ENCODE results near the gene SCUBE1. TPM values are rescaled to one million over a fixed set of nuclear protein-coding genes. Genes with fewer than 3 reads are reported as not detected.
"Not testable (repeated sequence)": the region's sequence is repeated elsewhere in the genome, so short reads cannot be mapped to it uniquely, and the experiment has no call there.

SCUBE1 gene
- total and polyA plus RNA-seq, 4 experiments from 2014 or later, result not detected

- no peaks in the 10 kb centered on the region for H3K36me3 Mint-ChIP-seq
- H3K27ac ChIP-seq (ENCODE audit: low read depth, low read length), result no peak overlapping the region
- no peaks in the 10 kb centered on the region for H3K9me3 Mint-ChIP-seq
- intact Hi-C loops (cut with micrococcal nuclease), result no loop called here
- CTCF ChIA-PET (ENCODE audit: partially characterized antibody), result interaction anchor here (1.3 kb wide), 1 partner anchor 14 kb away, joined by 3 read pairs; no protein-coding TSS in a partner anchor
- H3K27me3 ChIP-seq (ENCODE audit: insufficient read depth, low read length), result no peaks in the 10 kb centered on the region
- H3K4me1 Mint-ChIP-seq, result peaks cover 0 to 3% (median 0%) of the 10 kb centered on the region in 4 donors
- POLR2A ChIA-PET (ENCODE audit: partially characterized antibody), result no interaction called here
- H3K9me3 ChIP-seq (ENCODE audit: control insufficient read depth in 1 of 2, low read length in 2 of 2), result no peaks in the 10 kb centered on the region
- no peaks in the 10 kb centered on the region for H3K36me3 ChIP-seq (ENCODE audit: insufficient read depth, low read length)
- H3K27me3 Mint-ChIP-seq, result no peaks in the 10 kb centered on the region
- no peak overlapping the region for H3K4me3 ChIP-seq (ENCODE audit: low read length in 2 of 2)
- H3K4me3 Mint-ChIP-seq, result no peak overlapping the region
- no peak overlapping the region for H3K27ac Mint-ChIP-seq
- DNase-seq, result no peak
- H3K4me1 ChIP-seq (ENCODE audit: insufficient read depth, low read length), result peaks cover 5% of the 10 kb centered on the region
Measured at GRCh38 chr22:43289976-43290721, 53.0 kb downstream of the SCUBE1 start.

DNA sequence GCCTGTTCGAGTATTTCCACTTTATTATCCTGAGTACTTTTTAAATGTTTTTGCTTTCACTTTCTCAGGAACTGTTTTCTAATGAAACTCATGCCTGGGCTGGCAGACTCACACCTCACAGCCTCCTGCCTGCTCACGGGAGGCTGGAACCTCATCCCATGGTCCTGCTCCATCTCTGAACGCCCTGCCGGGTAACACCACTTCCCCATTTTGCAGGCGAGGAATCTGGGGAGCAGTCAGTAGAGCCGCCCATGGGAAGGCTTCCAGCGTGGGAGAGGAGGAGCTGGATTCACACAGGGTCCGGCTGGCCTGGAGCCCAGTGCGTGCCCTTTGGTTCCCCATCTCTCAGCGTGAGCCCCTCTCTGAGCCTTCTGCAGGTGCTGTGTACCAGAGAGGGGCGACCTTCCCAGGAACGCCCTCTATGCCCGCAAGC, 53.6 kb downstream of the SCUBE1 start:
- Histone ChIP-seq H3K4me3 (ENCODE audit: low read length in 2 of 2) (no peak overlapping the region), H3K9me3 (ENCODE audit: control insufficient read depth in 1 of 2, low read length in 2 of 2) (no peaks in the 10 kb centered on the region), H3K36me3 (ENCODE audit: insufficient read depth, low read length) (no peaks in the 10 kb centered on the region), H3K27ac (ENCODE audit: low read depth, low read length) (no peak overlapping the region), H3K4me1 (ENCODE audit: insufficient read depth, low read length) (peaks cover 5% of the 10 kb centered on the region), H3K27me3 (ENCODE audit: insufficient read depth, low read length) (no peaks in the 10 kb centered on the region)
- Mint-ChIP-seq H3K27ac (no peak overlapping the region), H3K4me1 (peaks cover 0 to 3% (median 0%) of the 10 kb centered on the region in 4 donors), H3K9me3 (no peaks in the 10 kb centered on the region), H3K4me3 (peak overlapping the region in 1 of 8 donors; percentile 1), H3K36me3 (no peaks in the 10 kb centered on the region), H3K27me3 (no peaks in the 10 kb centered on the region)
- intact Hi-C loops (cut with micrococcal nuclease), result no loop called here
- no peak for DNase-seq
- POLR2A ChIA-PET (ENCODE audit: partially characterized antibody), result no interaction called here
- CTCF ChIA-PET (ENCODE audit: partially characterized antibody), result interaction anchor here (1.3 kb wide), 1 partner anchor 14 kb away, joined by 3 read pairs; no protein-coding TSS in a partner anchor

DNA sequence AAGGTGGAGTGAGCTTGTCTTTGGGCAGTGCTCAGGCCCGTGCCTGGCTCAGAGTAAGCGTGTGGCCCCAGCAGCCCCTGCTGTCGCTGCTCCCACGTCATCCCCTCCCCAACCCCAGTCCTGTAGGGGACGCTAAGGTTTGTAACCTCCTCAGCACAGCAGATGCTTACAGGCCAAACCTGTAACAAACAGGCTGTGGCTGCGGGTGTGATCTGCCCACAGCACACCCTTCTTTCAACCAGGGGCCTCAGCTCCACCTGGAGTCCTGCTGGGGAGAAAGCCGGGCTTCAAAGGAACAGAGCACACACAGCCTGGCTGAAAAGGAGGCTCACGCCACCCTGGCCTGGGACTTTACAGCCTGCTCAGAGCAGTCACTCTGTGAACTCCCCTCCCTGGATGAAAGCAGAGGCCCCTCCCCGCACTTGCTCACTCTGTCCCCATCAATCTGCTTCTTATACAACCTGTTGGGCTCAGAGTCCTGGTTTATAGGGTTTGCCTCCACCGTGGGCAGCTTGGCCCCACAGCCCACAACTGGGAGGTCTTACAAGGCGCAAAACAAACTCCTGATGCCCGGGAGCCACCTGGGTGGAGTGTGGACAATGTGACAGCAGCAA, 54.3 kb downstream of the SCUBE1 start:
- H3K27me3 Mint-ChIP-seq, result no peaks in the 10 kb centered on the region
- Histone ChIP-seq H3K4me1 (ENCODE audit: insufficient read depth, low read length) (peaks cover 5% of the 10 kb centered on the region), H3K36me3 (ENCODE audit: insufficient read depth, low read length) (no peaks in the 10 kb centered on the region), H3K27me3 (ENCODE audit: insufficient read depth, low read length) (no peaks in the 10 kb centered on the region), H3K4me3 (ENCODE audit: low read length in 2 of 2) (no peak overlapping the region), H3K9me3 (ENCODE audit: control insufficient read depth in 1 of 2, low read length in 2 of 2) (no peaks in the 10 kb centered on the region), H3K27ac (ENCODE audit: low read depth, low read length) (no peak overlapping the region)
- no peak for DNase-seq
- H3K36me3 Mint-ChIP-seq, result no peaks in the 10 kb centered on the region
- ChIA-PET CTCF (ENCODE audit: partially characterized antibody) (interaction anchor here (0.9 kb wide), 1 partner anchor 58 kb away, joined by 5 read pairs; no protein-coding TSS in a partner anchor), POLR2A (ENCODE audit: partially characterized antibody) (no interaction called here)
- H3K27ac Mint-ChIP-seq, result peak overlapping the region in 1 of 7 donors; percentile 42
- intact Hi-C loops (cut with micrococcal nuclease), result no loop called here
- peak overlapping the region in 1 of 8 donors; percentile 1 for H3K4me3 Mint-ChIP-seq
- peaks cover 0 to 3% (median 0%) of the 10 kb centered on the region in 4 donors for H3K4me1 Mint-ChIP-seq
- no peaks in the 10 kb centered on the region for H3K9me3 Mint-ChIP-seq

DNA sequence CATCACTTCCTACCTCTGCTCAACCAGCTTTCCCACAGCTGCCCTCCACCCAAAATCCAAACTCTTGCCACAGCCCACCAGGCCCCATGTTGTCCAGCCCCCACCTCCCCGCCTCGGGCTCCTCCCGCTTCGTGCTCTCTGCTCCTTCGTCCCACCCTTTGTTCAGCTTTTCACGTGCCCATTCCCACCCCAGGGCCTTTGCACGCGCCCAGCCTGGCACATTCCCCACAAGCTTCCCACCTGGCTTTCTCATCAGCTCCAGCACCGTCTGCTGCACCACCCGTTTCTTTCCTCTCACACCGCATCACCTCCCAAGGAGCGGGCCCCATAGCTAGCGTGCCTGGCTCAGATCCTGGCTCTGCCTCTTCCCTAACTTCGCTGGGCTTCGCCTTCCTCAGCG, 54.8 kb downstream of the SCUBE1 start:
- POLR2A ChIA-PET (ENCODE audit: partially characterized antibody), result no interaction called here
- H3K27me3 ChIP-seq (ENCODE audit: insufficient read depth, low read length), result no peaks in the 10 kb centered on the region
- no peak for DNase-seq
- Mint-ChIP-seq H3K4me3 (no peak overlapping the region), H3K9me3 (no peaks in the 10 kb centered on the region), H3K36me3 (no peaks in the 10 kb centered on the region), H3K4me1 (peaks cover 0 to 3% (median 0%) of the 10 kb centered on the region in 4 donors), H3K27ac (no peak overlapping the region), H3K27me3 (no peaks in the 10 kb centered on the region)
- H3K4me3 ChIP-seq (ENCODE audit: low read length in 2 of 2), result no peak overlapping the region
- no peak overlapping the region for H3K27ac ChIP-seq (ENCODE audit: low read depth, low read length)
- intact Hi-C loops (cut with micrococcal nuclease), result no loop called here
- H3K36me3 ChIP-seq (ENCODE audit: insufficient read depth, low read length), result no peaks in the 10 kb centered on the region
- no peaks in the 10 kb centered on the region for H3K9me3 ChIP-seq (ENCODE audit: control insufficient read depth in 1 of 2, low read length in 2 of 2)
- CTCF ChIA-PET (ENCODE audit: partially characterized antibody), result interaction anchor here (0.9 kb wide), 1 partner anchor 58 kb away, joined by 5 read pairs; no protein-coding TSS in a partner anchor
- H3K4me1 ChIP-seq (ENCODE audit: insufficient read depth, low read length), result peaks cover 5% of the 10 kb centered on the region

DNA sequence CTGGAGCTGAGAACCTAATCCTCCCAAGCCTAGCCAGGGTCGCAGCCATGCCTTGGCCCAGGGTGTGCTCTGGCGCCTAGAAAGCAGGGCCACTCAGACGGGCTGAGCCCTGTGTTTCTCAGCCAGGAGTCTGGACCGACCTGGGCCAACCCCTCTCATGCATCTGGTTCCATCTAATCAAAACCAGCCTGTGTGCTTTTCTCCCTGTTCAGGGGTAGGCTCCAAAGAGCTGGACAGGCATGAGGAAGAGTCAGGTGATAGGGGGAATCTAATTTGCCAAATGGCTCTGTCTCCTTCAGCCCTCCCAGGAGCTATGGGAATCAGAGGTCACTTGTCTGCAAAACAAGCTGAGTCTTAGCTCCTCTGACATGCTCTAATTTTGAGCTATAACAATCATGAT, 55.7 kb downstream of the SCUBE1 start:
- H3K4me1 ChIP-seq (ENCODE audit: insufficient read depth, low read length), result peaks cover 5% of the 10 kb centered on the region
- ChIA-PET POLR2A (ENCODE audit: partially characterized antibody) (no interaction called here), CTCF (ENCODE audit: partially characterized antibody) (interaction anchor here (1.0 kb wide), 1 partner anchor 17 kb away, joined by 3 read pairs; no protein-coding TSS in a partner anchor)
- Mint-ChIP-seq H3K4me3 (no peak overlapping the region), H3K36me3 (no peaks in the 10 kb centered on the region), H3K9me3 (no peaks in the 10 kb centered on the region), H3K27ac (no peak overlapping the region), H3K4me1 (peaks cover 0 to 3% (median 0%) of the 10 kb centered on the region in 4 donors), H3K27me3 (no peaks in the 10 kb centered on the region)
- no peaks in the 10 kb centered on the region for H3K9me3 ChIP-seq (ENCODE audit: control insufficient read depth in 1 of 2, low read length in 2 of 2)
- H3K4me3 ChIP-seq (ENCODE audit: low read length in 2 of 2), result no peak overlapping the region
- H3K27me3 ChIP-seq (ENCODE audit: insufficient read depth, low read length), result no peaks in the 10 kb centered on the region
- H3K36me3 ChIP-seq (ENCODE audit: insufficient read depth, low read length), result no peaks in the 10 kb centered on the region
- no peak overlapping the region for H3K27ac ChIP-seq (ENCODE audit: low read depth, low read length)
- intact Hi-C loops (cut with micrococcal nuclease), result no loop called here
- no peak for DNase-seq

GRCh38 chr22:43281394-43281793, 61.8 kb downstream of the SCUBE1 start:
- no peaks in the 10 kb centered on the region for H3K36me3 Mint-ChIP-seq
- H3K4me1 Mint-ChIP-seq, result peaks cover 0 to 2% (median 0%) of the 10 kb centered on the region in 4 donors
- Histone ChIP-seq H3K36me3 (ENCODE audit: insufficient read depth, low read length) (no peaks in the 10 kb centered on the region), H3K9me3 (ENCODE audit: control insufficient read depth in 1 of 2, low read length in 2 of 2) (no peaks in the 10 kb centered on the region), H3K27ac (ENCODE audit: low read depth, low read length) (no peak overlapping the region), H3K4me1 (ENCODE audit: insufficient read depth, low read length) (peaks cover 4% of the 10 kb centered on the region), H3K27me3 (ENCODE audit: insufficient read depth, low read length) (no peaks in the 10 kb centered on the region), H3K4me3 (ENCODE audit: low read length in 2 of 2) (no peak overlapping the region)
- peak overlapping the region in 2 of 7 donors; percentile 19 to 29 for H3K27ac Mint-ChIP-seq
- intact Hi-C loops (cut with micrococcal nuclease), result no loop called here
- H3K4me3 Mint-ChIP-seq, result no peak overlapping the region
- H3K9me3 Mint-ChIP-seq, result no peaks in the 10 kb centered on the region
- ChIA-PET POLR2A (ENCODE audit: partially characterized antibody) (no interaction called here), CTCF (ENCODE audit: partially characterized antibody) (no interaction called here)
- DNase-seq, result no peak
- H3K27me3 Mint-ChIP-seq, result no peaks in the 10 kb centered on the region

DNA sequence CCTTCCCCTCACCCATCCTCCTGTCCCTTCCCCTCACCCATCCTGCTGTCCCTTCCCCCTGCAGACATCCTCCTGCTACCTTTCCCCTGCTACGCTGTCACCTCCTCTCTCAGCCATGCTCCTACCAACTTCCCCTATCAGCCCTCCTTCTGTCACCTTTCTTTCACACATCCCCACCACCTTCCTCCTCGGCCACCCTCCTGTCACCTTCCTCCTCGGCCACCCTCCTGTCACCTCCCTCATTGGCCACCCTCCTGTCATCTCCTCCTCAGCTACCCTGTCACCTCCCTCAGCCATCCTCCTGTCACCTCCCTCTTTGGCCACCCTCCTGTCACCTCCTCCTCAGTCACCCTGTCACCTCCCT, 62.7 kb downstream of the SCUBE1 start:
- intact Hi-C loops (cut with micrococcal nuclease); H3K36me3 Mint-ChIP-seq; CTCF ChIA-PET (ENCODE audit: partially characterized antibody); DNase-seq; H3K4me3 Mint-ChIP-seq; H3K9me3 ChIP-seq (ENCODE audit: control insufficient read depth in 1 of 2, low read length in 2 of 2); H3K27me3 Mint-ChIP-seq; H3K4me1 ChIP-seq (ENCODE audit: insufficient read depth, low read length); H3K4me3 ChIP-seq (ENCODE audit: low read length in 2 of 2); H3K9me3 Mint-ChIP-seq; H3K27ac ChIP-seq (ENCODE audit: low read depth, low read length); POLR2A ChIA-PET (ENCODE audit: partially characterized antibody); H3K27ac Mint-ChIP-seq; H3K4me1 Mint-ChIP-seq; H3K27me3 ChIP-seq (ENCODE audit: insufficient read depth, low read length); H3K36me3 ChIP-seq (ENCODE audit: insufficient read depth, low read length): not testable (repeated sequence)

Measured in CD4-positive, alpha-beta memory T cell (primary cell).